ENCODE measurements around the gene MGRN1. TPM values are rescaled to one million over a fixed set of nuclear protein-coding genes. Genes with fewer than 3 reads are reported as not detected.

MGRN1 gene
- total and polyA plus RNA-seq, 2 of the 13 experiments (the other 11 are each of a cell fraction or from before 2014, with no cell fraction given) = 11.9 to 12.6 TPM

GRCh38 chr16:4734063-4734729, 109.6 kb downstream of the MGRN1 start, which contains the start of the genes ANKS3 and DNAAF8 (continued):
- TF ChIP-seq ZNF407 (CRISPR knock-in tag; IDR thresholded peaks at IDR 0.05; ENCODE audit: not compliant biosample characterization) = no peak
- TF ChIP-seq PREB (CRISPR knock-in tag; IDR thresholded peaks at IDR 0.05) = no peak
- no peak for TF ChIP-seq ZUFSP (CRISPR knock-in tag; IDR thresholded peaks at IDR 0.05; ENCODE audit: borderline replicate concordance)
- no peak for TF ChIP-seq PAWR (CRISPR knock-in tag; IDR thresholded peaks at IDR 0.05; ENCODE audit: borderline replicate concordance)
- no peak for TF ChIP-seq ZNF615 (CRISPR knock-in tag; IDR thresholded peaks at IDR 0.05; ENCODE audit: borderline replicate concordance)
- peak; percentile 91 for TF ChIP-seq ZNF776 (CRISPR knock-in tag; IDR thresholded peaks at IDR 0.05)
- no peak for TF ChIP-seq ZNF468 (CRISPR knock-in tag; IDR thresholded peaks at IDR 0.05)
- peak; percentile 97 for TF ChIP-seq GABPB1 (CRISPR knock-in tag; IDR thresholded peaks at IDR 0.05)
- TF ChIP-seq MIXL1 (CRISPR knock-in tag; IDR thresholded peaks at IDR 0.05) = no peak
- no peak; the same call in 1 of the 2 replicates for TF ChIP-seq ZNF44 (CRISPR knock-in tag; IDR thresholded peaks at IDR 0.05)
- peak; percentile 84 for TF ChIP-seq ZNF563 (CRISPR knock-in tag; IDR thresholded peaks at IDR 0.05)
- TF ChIP-seq ZNF691 (CRISPR knock-in tag; IDR thresholded peaks at IDR 0.05; ENCODE audit: borderline replicate concordance, low read depth) = peak; percentile 69; the same call in 1 of the 2 replicates
- no peak for TF ChIP-seq PLSCR1 (CRISPR knock-in tag; IDR thresholded peaks at IDR 0.05; ENCODE audit: borderline replicate concordance)
- peak; percentile 80; the same call in 1 of the 2 replicates for TF ChIP-seq RXRA (CRISPR knock-in tag; IDR thresholded peaks at IDR 0.05)
- TF ChIP-seq RBM39 (IDR thresholded peaks at IDR 0.05; ENCODE audit: low read depth, low read length, poor library complexity, severe bottlenecking) = peak; percentile 30
- peak; percentile 42 for TF ChIP-seq IKZF4 (CRISPR knock-in tag; IDR thresholded peaks at IDR 0.05; ENCODE audit: borderline replicate concordance, low read depth, not compliant biosample characterization)

All from HepG2 (cell line).